AML-193 (cell line): ENCODE results near the gene ROR1.
"Not testable (repeated sequence)": the region's sequence is repeated elsewhere in the genome, so short reads cannot be mapped to it uniquely, and the experiment has no call there.

ENCODE experiments used
- DNase-seq, 2 experiments: peaks; one replicate each; lab custom pipeline; 2025; lab: John Stamatoyannopoulos, UW

ROR1 gene

GRCh38 chr1:63793741-63794240 is 20.0 kb downstream of the ROR1 start:
- DNase-seq = no peak

DNA sequence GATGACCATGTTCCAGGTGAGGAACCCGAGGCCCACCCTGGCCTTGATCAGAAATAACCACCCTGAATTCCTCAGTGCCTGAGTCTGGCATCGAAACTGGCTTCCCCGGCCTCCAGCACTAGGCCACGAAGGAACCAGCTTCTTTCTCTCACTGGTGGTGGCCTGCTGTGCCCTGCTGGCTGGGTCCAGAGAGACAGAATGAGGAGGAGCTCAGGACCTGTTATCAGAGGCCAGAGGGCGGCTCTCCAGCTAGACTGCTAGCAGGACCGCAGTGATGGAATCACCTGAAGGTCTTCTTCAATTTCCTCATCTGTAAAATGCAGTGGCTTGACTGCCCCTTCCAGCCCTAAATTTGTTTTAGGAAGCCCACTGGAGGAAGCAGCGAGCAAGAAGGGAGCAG is 20.5 kb downstream of the ROR1 start:
- no peak for DNase-seq

DNA sequence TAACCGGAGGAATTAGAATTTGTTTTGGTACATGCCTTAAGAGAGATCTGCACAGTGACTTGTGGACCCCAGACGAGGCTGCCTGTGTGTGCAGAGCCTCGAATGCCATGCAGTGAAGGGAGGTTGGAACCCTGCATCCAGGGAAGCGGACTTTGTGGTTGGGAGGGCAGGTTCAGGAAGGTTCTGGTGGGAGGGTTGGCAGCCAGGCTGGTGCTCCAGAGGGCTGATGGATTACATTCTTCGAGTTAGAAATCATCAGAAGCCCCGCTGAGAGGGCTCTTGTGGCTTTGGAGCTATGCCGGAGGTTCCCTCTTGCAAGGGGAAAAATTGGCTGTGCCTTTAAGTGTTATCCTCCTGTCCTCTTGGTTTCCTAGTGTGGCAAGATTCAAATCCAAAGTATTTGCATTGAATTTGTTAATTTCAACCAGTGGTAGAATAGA is 21.1 kb downstream of the ROR1 start:
- DNase-seq = no peak

DNA sequence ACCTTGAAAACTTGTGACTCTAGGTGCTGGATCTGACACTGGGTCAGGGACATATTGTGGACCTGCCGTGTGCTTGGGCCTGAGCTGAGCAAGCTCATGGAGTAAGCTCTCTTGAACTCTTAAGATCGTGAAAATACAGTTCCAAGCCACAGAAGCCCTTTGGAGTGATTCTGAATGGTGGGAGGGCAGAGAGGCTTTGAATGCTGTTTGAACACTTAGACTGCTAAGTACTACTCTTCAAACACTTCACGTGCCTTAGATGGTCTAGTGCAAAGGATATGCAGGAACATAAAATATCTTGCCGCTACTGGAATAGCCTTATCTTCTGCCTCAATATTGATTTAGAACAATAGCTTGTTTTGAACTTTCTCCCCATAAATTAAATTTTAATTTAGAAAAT is 21.6 kb downstream of the ROR1 start:
- DNase-seq = no peak

DNA sequence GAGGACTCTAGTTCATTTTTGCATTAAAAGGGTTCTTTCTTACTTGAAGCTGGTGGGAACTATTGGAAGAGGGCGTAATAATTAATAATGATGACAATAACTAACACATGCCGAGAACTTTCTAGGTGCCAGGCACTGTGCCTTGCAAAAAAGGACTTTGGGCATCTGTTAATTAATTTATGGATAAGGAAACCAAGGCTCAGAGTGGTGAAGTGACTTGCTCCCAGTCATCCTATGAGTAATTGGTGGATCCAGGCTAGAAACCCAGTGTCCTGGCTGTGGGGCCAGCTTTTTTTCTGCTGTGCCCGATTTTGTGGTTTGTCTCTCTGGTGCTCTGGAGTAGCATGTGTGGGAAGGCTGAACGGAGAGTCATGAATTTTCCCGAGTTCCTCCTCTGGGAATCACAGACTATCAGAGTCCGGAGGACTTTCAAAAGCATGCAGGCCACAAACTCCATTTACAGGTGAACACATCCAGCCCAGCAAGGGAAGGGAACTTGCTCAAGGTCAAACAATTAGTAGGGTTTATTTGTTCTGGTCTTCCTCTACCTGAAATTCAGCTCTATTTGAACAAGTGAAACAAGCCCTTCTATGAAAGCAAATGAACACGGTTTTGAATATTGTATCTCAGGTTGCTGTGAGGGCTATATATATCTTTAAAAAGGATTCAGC is 23.4 kb downstream of the ROR1 start:
- DNase-seq = no peak

GRCh38 chr1:63798284-63798683 is 24.5 kb downstream of the ROR1 start:
- no peak for DNase-seq

DNA sequence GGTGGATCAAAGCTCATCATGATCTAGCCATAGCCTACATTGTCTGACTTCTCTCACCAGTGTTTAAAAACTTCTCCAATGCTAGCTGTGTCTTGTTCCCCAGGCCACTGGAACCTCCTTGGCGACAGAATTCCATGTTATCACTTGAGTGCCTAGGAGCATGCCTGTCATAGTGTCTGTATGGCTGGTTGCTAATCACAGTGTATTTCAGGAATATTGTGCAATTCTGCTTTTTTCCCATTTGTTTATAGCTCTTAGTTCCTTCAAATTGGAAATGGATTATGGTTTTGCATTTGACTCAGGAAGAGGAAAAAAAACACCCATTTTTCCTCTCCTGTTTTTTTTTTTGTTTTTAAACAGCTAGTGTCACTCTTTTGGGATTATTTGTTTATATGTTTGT is 25.5 kb downstream of the ROR1 start:
- no peak for DNase-seq

DNA sequence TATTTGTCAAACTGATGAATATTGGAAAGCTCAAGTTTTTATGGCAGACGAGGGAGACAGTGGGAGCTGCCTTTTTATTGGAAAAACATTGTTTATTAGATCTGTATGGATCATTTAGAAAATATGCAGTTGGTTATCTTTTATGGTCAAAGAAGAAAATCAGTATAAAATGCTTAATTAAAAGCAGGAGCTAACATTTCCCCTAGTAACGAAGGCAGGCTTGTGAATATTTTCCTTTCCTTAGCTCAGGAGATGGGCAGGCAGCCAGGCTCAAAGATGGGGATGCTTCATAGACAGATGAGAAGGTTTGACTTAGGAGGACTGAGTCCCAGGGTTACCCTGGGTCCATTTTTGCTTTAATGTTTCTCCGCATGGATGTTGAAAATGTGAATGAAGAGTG is 26.0 kb downstream of the ROR1 start:
- DNase-seq = no peak

DNA sequence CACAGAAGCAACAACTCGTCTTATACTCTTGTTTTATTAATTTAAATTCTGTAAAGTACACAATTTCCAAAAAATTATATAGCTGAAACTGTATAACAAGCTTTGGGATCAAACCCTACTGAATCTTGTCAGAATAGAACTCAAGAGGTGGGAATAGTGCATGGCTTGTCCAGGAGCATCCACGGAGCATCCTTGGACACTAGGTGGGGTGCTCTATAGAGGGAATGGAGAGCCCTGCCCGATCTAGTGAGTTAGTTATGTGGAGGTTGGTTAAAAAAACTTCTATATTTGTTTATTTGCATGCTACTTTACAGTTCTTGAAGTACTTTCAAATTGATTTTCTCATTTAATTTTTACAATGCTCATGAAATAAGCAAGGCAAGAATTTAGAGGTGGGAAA is 28.3 kb downstream of the ROR1 start:
- DNase-seq = no peak

GRCh38 chr1:63804829-63805484 is 31.1 kb downstream of the ROR1 start:
- no peak for DNase-seq

DNA sequence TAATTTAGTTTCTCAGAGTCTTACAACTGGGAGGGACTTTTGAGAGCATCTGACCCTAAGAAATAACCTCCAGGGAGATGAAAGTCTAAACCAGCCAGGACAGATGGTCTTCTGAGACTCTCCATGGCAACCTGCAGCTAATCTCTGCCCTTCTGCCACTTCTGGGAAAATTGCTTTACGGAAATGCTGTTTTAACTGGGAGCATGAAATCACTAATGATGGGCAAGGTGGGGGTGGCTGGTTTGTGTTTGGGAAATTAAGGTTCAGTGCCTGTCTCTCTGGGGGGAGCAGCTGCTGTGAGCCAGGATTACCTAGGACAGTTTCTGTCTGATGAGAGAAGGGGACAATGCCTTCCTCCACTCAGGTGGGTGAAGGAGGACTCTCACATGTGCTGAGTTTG is 33.2 kb downstream of the ROR1 start:
- DNase-seq = no peak

DNA sequence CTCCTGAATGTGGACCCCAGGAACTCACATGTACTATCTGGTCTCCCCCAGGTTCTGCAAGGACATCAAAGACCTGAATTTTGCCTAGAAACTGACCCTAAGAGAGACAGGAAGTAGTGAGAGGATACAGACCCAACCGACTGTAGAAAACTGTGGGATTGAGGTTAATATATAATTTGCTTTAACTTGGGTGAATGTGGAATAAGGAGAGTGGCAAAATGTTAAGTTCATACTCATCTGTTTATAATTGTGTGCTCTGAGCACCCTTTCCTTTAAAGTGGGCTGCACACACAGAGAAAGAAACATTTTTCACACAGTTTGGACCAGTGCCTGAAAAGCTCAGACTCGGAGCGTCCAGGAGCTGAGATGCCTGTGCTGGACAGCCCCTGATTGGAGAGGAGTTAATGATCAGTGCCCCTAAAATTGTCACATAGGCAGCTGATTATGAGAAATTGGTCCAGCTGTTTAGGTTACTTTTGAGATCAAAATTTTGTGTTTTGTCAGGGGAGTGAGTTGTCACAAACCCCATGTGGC is 37.2 kb downstream of the ROR1 start:
- DNase-seq = no peak

DNA sequence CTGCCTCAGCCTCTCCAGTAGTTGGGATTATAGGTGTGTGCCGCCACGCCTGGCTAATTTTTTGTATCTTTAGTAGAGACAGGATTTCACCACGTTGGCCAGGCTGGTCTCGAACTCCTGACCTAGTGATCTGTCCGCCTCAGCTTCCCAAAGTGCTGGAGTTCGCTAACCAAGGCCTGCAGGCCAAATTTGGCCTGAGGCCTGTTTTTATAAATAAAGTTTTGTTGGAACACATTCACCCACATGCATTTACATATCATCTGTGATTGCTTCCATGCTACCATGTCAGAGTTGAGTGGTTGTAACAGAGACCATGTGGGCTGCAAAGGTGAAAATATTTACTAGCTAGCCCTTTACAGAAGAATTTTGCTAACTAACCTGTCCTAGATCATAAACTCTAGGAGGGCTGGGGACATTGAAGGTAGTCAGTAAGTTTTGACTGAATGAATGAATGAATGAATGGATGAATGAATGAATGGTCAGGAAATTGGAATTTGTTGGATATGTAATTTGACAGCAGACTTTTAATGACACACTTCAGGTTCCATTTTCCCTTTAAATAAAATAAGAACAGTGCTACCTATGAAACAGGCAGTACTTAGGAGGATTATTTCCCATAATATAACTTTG is 38.4 kb downstream of the ROR1 start:
- DNase-seq = no peak

DNA sequence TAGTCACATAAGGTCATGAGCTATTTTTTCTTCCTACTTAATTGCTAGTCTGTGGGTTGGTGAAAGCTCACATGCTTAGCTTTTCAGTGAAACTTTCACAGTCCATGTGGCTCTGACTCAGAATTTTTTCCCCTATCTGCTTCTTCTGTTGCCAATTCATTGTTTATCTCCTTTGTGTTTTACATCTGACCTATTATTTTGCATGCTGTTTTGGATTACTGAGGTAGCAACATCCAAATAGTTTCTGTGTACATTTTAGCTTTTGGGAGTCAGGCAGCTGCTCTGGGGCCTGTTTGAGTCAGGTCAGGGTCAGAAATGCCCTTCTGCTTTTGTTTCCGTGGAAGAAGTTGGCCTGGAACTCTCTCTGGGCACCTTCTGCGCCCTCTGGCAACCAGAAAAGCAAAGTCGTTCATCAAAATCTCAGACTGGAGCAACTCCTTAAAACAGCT is 40.0 kb downstream of the ROR1 start:
- DNase-seq = no peak

- DNase-seq = not testable (repeated sequence)
Measured at GRCh38 chr1:63816217-63816815, 42.5 kb downstream of the ROR1 start.

- DNase-seq = no peak
Measured at GRCh38 chr1:63817152-63817667, 43.4 kb downstream of the ROR1 start.

DNA sequence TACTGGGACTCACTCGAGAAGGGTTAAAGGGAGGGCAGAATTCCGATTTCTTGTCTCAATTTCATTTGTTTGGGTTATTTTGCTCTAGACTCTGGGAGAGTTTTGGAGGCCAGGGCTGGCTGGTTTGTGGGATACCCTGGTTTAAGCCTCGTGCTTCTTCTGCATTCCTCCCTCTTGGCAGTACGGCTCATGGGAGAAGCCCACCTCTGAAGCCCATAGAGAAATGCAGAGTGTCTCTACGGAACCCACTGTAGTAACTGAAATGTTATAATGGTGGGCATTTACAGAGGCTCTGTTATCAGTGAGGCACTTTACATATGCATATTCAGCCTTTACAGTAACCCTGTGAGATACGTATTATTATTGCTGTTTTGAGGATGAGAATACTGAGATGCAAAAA is 43.9 kb downstream of the ROR1 start:
- DNase-seq = no peak

- DNase-seq = no peak
Measured at GRCh38 chr1:63818567-63819325, 44.9 kb downstream of the ROR1 start.

DNA sequence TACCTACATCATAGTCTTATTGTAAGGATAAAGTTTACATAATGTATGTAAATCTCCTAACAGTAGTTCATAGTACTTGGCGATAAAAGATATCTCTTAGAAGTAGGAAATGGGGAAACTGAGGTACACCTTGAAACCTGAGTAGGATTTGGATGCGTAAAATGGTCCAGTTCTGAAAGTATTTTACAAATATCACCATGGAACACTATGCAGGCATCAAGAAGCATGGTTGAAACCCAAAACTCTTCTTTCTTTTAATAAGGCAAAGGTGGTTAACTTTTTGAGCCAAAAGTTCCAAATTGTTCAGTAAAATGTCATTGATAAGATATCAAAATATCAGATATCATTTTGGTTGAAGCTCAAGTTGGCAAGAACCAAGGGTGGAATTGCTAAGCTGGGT is 46.0 kb downstream of the ROR1 start:
- no peak for DNase-seq

- DNase-seq = no peak
Measured at GRCh38 chr1:63821091-63822005, 47.5 kb downstream of the ROR1 start.
